Measurements from ENCODE around the gene NELFB.
"Not testable (repeated sequence)": the region's sequence is repeated elsewhere in the genome, so short reads cannot be mapped to it uniquely, and the experiment has no call there.

Gene NELFB

GRCh38 chr9:137234758-137235423 lies 20.2 kb upstream of the NELFB start:
- no peak for DNase-seq

- DNase-seq: no peak
Observed at GRCh38 chr9:137235424-137236237, 19.5 kb upstream of the NELFB start.

GRCh38 chr9:137236238-137236935 lies 18.7 kb upstream of the NELFB start:
- peak; percentile 94 for DNase-seq

GRCh38 chr9:137236936-137237421 lies 18.1 kb upstream of the NELFB start:
- DNase-seq: no peak

GRCh38 chr9:137237759-137238726 lies 17.1 kb upstream of the NELFB start:
- no peak for DNase-seq

GRCh38 chr9:137239541-137240200 lies 15.5 kb upstream of the NELFB start:
- not testable (repeated sequence) for DNase-seq

- no peak for DNase-seq
Observed at GRCh38 chr9:137240318-137240840, 14.7 kb upstream of the NELFB start.

GRCh38 chr9:137240841-137241489 lies 14.2 kb upstream of the NELFB start, which contains the start of gene TUBB4B:
TUBB4B (plus strand) TSS chr9:137241287; CDS start chr9:137241361, 74 bp downstream.
- DNase-seq: peak; percentile 95

- DNase-seq: peak; percentile 80
Observed at GRCh38 chr9:137241490-137242268, 13.4 kb upstream of the NELFB start.

GRCh38 chr9:137242269-137243203 lies 12.6 kb upstream of the NELFB start:
- no peak for DNase-seq

GRCh38 chr9:137243266-137243625 lies 11.9 kb upstream of the NELFB start:
- not testable (repeated sequence) for DNase-seq

GRCh38 chr9:137243626-137244485 lies 11.3 kb upstream of the NELFB start:
- DNase-seq: peak; percentile 38

- no peak for DNase-seq
Observed at GRCh38 chr9:137244486-137245449, 10.4 kb upstream of the NELFB start.

GRCh38 chr9:137245450-137246421 lies 9.4 kb upstream of the NELFB start:
- DNase-seq: no peak
